Ishikawa (cell line): ENCODE measurements around the gene HEXIM2.

ENCODE experiments used
- EP300 ChIP-seq: IDR thresholded peaks from 2 replicates; pipeline ENCODE4 v1.6.1; 2012; ENCODE audit warnings: borderline replicate concordance
- NFIC ChIP-seq: IDR thresholded peaks from 2 replicates; pipeline ENCODE4 v1.6.1; 2012
- RAD21 ChIP-seq: IDR thresholded peaks from 2 replicates; pipeline ENCODE4 v1.6.1; 2012; ENCODE audit warnings: low read depth

DNA sequence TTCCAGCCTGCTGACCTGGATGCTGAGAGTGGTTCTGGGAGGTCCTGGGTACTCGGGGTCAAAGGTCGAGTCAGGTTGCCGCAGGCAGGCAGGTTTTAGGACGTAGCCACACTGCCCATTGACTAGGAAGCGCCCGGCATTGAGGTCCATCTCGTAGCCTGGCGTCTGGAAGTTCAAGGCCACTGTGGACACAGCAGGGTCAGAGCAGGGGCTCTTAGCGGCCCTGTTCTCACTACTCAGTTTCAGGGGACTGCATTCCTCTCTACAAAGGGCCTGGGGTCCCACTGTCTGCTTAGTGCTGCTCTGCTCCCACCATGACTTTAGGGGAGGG lies 48.3 kb upstream of the HEXIM2 start:
- TF ChIP-seq EP300 (no peak), NFIC (no peak), RAD21 (no peak)
